Neuronal stem cell (in vitro differentiated cells): ENCODE results near the gene PGLYRP1.

ENCODE experiments used
- DNase-seq: peaks from one replicate; pipeline ENCODE4 v3.0.0-alpha.2; 2013; ENCODE audit warnings: low spot score
- H2AFZ ChIP-seq: one replicate; pipeline ENCODE4 v1.6.1; 2013; ENCODE audit warnings: mild to moderate bottlenecking, low read length, inconsistent platforms
- H2AK5ac ChIP-seq: 2 replicates; pipeline ENCODE4 v1.6.1; 2013; ENCODE audit warnings: low read depth, mild to moderate bottlenecking, inconsistent platforms, low read length, moderate library complexity, mixed read lengths
- H2BK120ac ChIP-seq: 2 replicates; pipeline ENCODE4 v1.6.1; 2013; ENCODE audit warnings: low read depth, mild to moderate bottlenecking, inconsistent platforms, low read length, moderate library complexity, mixed read lengths
- H2BK12ac ChIP-seq: one replicate; pipeline ENCODE4 v1.6.1; 2013; ENCODE audit warnings: low read length, inconsistent platforms
- H2BK15ac ChIP-seq: 2 replicates; pipeline ENCODE4 v1.6.1; 2013; ENCODE audit warnings: mild to moderate bottlenecking, low read length, inconsistent platforms, mixed read lengths
- H2BK5ac ChIP-seq: one replicate; pipeline ENCODE4 v1.6.1; 2013; ENCODE audit warnings: inconsistent platforms, mild to moderate bottlenecking, low read length, moderate library complexity
- H3K14ac ChIP-seq: one replicate; pipeline ENCODE4 v1.6.1; 2013; ENCODE audit warnings: low read length, inconsistent platforms
- H3K18ac ChIP-seq: 2 replicates; pipeline ENCODE4 v1.6.1; 2013; ENCODE audit warnings: low read length, inconsistent platforms
- H3K23ac ChIP-seq: 2 replicates; pipeline ENCODE4 v1.6.1; 2013; ENCODE audit warnings: low read depth, mild to moderate bottlenecking, mixed read lengths, low read length, inconsistent platforms; ENCODE audit not compliant: poor library complexity
- H3K27ac ChIP-seq: replicated peaks from 3 replicates; pipeline ENCODE4 v1.5.1; 2013; ENCODE audit warnings: low read length, inconsistent platforms
- H3K27me3 ChIP-seq, 3 experiments: 2 replicates each; pipeline ENCODE4 v1.6.1; 2013; ENCODE audit warnings: low read length in 3 of 3, mild to moderate bottlenecking in 2 of 3, inconsistent platforms in 1 of 3, low read depth in 1 of 3, mixed read lengths in 1 of 3, moderate library complexity in 1 of 3; ENCODE audit not compliant: control insufficient read depth in 3 of 3, insufficient read depth in 3 of 3
- H3K36me3 ChIP-seq, 2 donors: replicated peaks in 1 of 2; 2 replicates each; pipeline ENCODE4 v1.6.1; 2013; ENCODE audit warnings: low read length in 2 of 2; ENCODE audit not compliant: control insufficient read depth in 2 of 2, insufficient read depth in 2 of 2
- H3K4ac ChIP-seq: 2 replicates; pipeline ENCODE4 v1.6.1; 2013; ENCODE audit warnings: inconsistent platforms, mild to moderate bottlenecking, low read length, moderate library complexity
- H3K4me1 ChIP-seq, 2 donors: 1 replicate in 1 of 2; 2 replicates in 1 of 2; pipeline ENCODE4 v1.6.1; 2013; ENCODE audit warnings: low read length in 2 of 2, low read depth in 1 of 2; ENCODE audit not compliant: control insufficient read depth in 2 of 2, insufficient read depth in 1 of 2
- H3K4me2 ChIP-seq: one replicate; pipeline ENCODE4 v1.6.1; 2013; ENCODE audit warnings: mild to moderate bottlenecking, low read length, inconsistent platforms; ENCODE audit not compliant: insufficient read depth, poor library complexity, severe bottlenecking
- H3K4me3 ChIP-seq, 2 donors: 2 replicates each; pipeline ENCODE4 v1.5.1; 2013; ENCODE audit warnings: low read length in 2 of 2, mild to moderate bottlenecking in 2 of 2, inconsistent platforms in 1 of 2, moderate library complexity in 1 of 2
- H3K79me1 ChIP-seq: one replicate; pipeline ENCODE4 v1.6.1; 2013; ENCODE audit warnings: low read depth, mild to moderate bottlenecking, inconsistent platforms, low read length, moderate library complexity
- H3K9ac ChIP-seq: one replicate; pipeline ENCODE4 v1.6.1; 2013; ENCODE audit warnings: mild to moderate bottlenecking, low read depth, low read length, inconsistent platforms; ENCODE audit not compliant: poor library complexity
- H3K9me3 ChIP-seq, 2 donors: replicated peaks in 1 of 2; 2 replicates each; pipeline versions ENCODE3 to v1.6.1; 2013; ENCODE audit warnings: low read length in 2 of 2, mild to moderate bottlenecking in 2 of 2, inconsistent platforms in 1 of 2, low read depth in 1 of 2, mixed read lengths in 1 of 2, moderate library complexity in 1 of 2; ENCODE audit not compliant: control insufficient read depth in 2 of 2, insufficient read depth in 1 of 2
- H4K8ac ChIP-seq: one replicate; pipeline ENCODE4 v1.6.1; 2013; ENCODE audit warnings: low read depth, mild to moderate bottlenecking, inconsistent platforms, low read length, moderate library complexity
- H4K91ac ChIP-seq: one replicate; pipeline ENCODE4 v1.6.1; 2013; ENCODE audit warnings: low read length, low read depth, mild to moderate bottlenecking, inconsistent platforms; ENCODE audit not compliant: poor library complexity
- WGBS, 2 donors: extraction: QIAGEN DNeasy Blood & Tissue Kit; methylation state at CpG; one replicate each; pipeline ENCODE4 v1.1.7; 2013; ENCODE audit warnings: missing lambda C conversion rate in 2 of 2, mixed read lengths in 1 of 2; ENCODE audit not compliant: insufficient read length in 2 of 2, insufficient replicate concordance in 1 of 2; ENCODE audit errors: extremely low coverage in 2 of 2; 5-methylcytosine and 5-hydroxymethylcytosine counted together

Gene PGLYRP1

DNA sequence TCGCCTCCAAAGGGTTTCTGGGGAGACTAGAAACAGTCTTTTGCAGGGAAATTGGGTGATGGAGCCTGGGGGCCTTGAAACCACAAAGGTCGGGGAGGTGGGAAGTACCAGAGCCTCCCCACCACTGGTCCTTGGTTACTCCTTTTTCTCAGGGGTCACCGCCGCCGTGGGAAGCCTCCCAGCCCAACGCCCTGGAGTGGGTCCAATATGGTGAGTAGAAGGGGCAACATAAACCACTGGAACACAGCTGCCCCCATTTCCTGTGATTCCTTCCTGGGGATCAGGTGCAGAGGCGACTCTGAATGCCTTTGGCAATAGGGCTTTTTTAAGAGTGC, 5.8 kb downstream of the PGLYRP1 start:
- Histone ChIP-seq H3K27me3 (peaks cover 0 to 23% (median 11%) of the 10 kb centered on the region in 3 experiments), H2AK5ac (peak overlapping the region; percentile 12), H3K23ac (no peak overlapping the region), H3K79me1 (no peaks in the 10 kb centered on the region), H3K14ac (no peak overlapping the region), H4K91ac (no peak overlapping the region), H3K9ac (no peak overlapping the region), H2BK15ac (no peak overlapping the region), H3K4me3 (no peak overlapping the region), H3K18ac (peak overlapping the region; percentile 27), H3K27ac (no peak overlapping the region), H3K4me1 (peaks cover 4 to 17% of the 10 kb centered on the region in 2 donors), H2BK5ac (no peak overlapping the region), H3K4me2 (no peak overlapping the region), H2AFZ (no peak overlapping the region), H3K36me3 (peaks cover 5 to 12% of the 10 kb centered on the region in 2 donors), H2BK12ac (no peak overlapping the region), H2BK120ac (no peak overlapping the region), H3K9me3 (no peaks in the 10 kb centered on the region), H4K8ac (no peak overlapping the region), H3K4ac (no peak overlapping the region)
- no peak for DNase-seq
- no CpG with 5 or more reads among the region's 7 CpGs for WGBS, 2 donors

DNA sequence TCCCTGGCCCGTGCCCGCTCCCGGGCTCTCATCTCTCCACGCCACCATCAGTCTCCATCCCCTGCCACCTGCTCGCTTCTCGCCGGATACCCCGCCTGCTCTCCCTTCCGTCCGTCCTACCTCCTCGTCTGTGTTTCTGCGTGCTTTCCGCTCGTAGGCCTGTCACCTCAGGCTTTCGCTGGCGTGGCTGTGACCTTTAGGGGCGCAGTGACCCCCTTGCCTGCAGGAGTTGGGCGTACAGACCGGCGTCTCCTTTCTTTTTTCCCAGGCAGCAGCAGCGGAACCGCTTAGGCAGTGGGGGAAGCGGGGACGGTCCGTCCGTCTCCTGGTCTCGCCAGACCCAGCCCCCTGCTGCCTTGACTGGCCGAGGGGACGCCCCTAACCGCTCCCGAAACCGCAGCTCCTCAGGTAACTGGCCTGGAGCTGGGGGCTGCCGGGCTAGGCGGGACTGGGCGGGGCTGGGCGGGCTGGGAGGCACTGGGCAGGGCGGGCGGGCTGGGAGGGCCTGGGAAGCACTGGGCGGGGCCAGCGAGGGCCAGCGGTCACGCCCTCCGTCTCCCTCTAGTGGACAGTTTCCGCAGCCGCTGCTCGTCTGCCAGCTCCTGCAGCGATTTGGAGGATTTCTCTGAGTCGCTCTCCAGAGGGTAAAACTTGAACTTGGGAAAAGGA, 6.3 kb downstream of the PGLYRP1 start:
- Histone ChIP-seq H3K18ac (peak overlapping the region; percentile 93), H3K9me3 (no peaks in the 10 kb centered on the region), H2BK15ac (peak overlapping the region; percentile 81), H2BK5ac (peak overlapping the region; percentile 42), H3K4me2 (peak overlapping the region; percentile 97), H2AK5ac (peak overlapping the region; percentile 76), H3K4me1 (peaks cover 4 to 14% of the 10 kb centered on the region in 2 donors), H3K27me3 (peaks cover 0 to 23% (median 11%) of the 10 kb centered on the region in 3 experiments), H3K79me1 (no peaks in the 10 kb centered on the region), H3K14ac (peak overlapping the region; percentile 86), H3K4ac (no peak overlapping the region), H3K23ac (peak overlapping the region; percentile 92), H3K27ac (no peak overlapping the region), H2BK120ac (no peak overlapping the region), H4K8ac (no peak overlapping the region), H3K4me3 (peak overlapping the region; percentile 31 to 78), H2BK12ac (peak overlapping the region; percentile 32), H4K91ac (no peak overlapping the region), H3K36me3 (peaks cover 5 to 12% of the 10 kb centered on the region in 2 donors), H3K9ac (peak overlapping the region; percentile 87), H2AFZ (peak overlapping the region; percentile 84)
- WGBS, 2 donors, result no CpG with 5 or more reads among the region's 48 CpGs
- peak; percentile 81 for DNase-seq

- peaks cover 0 to 23% (median 11%) of the 10 kb centered on the region in 3 experiments for H3K27me3 ChIP-seq
- H3K27ac ChIP-seq, result no peak overlapping the region
- peaks cover 4 to 14% of the 10 kb centered on the region in 2 donors for H3K4me1 ChIP-seq
- no peaks in the 10 kb centered on the region for H3K79me1 ChIP-seq
- H3K9me3 ChIP-seq, result no peaks in the 10 kb centered on the region
- no peak overlapping the region for H4K91ac ChIP-seq
- no peak overlapping the region for H2BK120ac ChIP-seq
- H2BK5ac ChIP-seq, result peak overlapping the region; percentile 42
- no peak overlapping the region for H2AFZ ChIP-seq
- H3K4ac ChIP-seq, result no peak overlapping the region
- H2BK12ac ChIP-seq, result peak overlapping the region; percentile 32
- H2BK15ac ChIP-seq, result peak overlapping the region; percentile 81
- peak; percentile 26 for DNase-seq
- H3K23ac ChIP-seq, result peak overlapping the region; percentile 92
- WGBS, 2 donors, result no CpG with 5 or more reads among the region's 63 CpGs
- H3K14ac ChIP-seq, result peak overlapping the region; percentile 65
- H3K18ac ChIP-seq, result peak overlapping the region; percentile 93
- H3K36me3 ChIP-seq, result peaks cover 5 to 16% of the 10 kb centered on the region in 2 donors
- H2AK5ac ChIP-seq, result peak overlapping the region; percentile 76
- H3K4me3 ChIP-seq, result peak overlapping the region in 1 of 2 donors; percentile 78
- peak overlapping the region; percentile 87 for H3K9ac ChIP-seq
- peak overlapping the region; percentile 97 for H3K4me2 ChIP-seq
- no peak overlapping the region for H4K8ac ChIP-seq
Observed at GRCh38 chr19:46015687-46016425, 7.0 kb downstream of the PGLYRP1 start.
